Activated CD8-positive, alpha-beta memory T cell treated with anti-CD3 and anti-CD28 coated beads for 4 hours (primary cell): ENCODE measurements around the gene TPM4.
A peak's percentile ranks its signal among the peaks of the same experiment; 100 is the strongest.
"Not testable (repeated sequence)": the region's sequence is repeated elsewhere in the genome, so short reads cannot be mapped to it uniquely, and the experiment has no call there.

Experiments used
- DNase-seq, 2 donors: peaks; one replicate each; pipeline ENCODE4 v3.0.0-alpha.2; 2020; ENCODE audit warnings: low read depth in 2 of 2

The TPM4 gene

DNA sequence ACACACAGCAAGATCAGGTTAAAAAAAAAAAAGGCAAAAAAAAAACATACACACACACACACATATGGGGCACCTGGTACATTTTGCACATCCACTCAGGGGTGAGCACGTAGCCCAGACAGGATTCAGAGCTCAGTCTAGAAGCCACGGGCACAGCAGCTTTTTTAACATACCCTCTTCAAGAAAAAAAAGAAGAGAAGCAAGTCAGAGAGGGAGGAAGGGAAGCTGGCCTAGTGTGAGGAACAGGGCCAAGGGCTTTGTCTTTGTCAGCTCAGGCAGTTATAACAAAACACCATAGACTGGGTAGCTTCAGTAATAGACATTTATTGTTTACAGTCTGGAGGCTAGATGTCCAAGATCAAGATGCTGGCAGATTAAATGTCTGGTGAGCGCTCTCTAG lies 2.3 kb upstream of the TPM4 start:
- DNase-seq: no peak

DNA sequence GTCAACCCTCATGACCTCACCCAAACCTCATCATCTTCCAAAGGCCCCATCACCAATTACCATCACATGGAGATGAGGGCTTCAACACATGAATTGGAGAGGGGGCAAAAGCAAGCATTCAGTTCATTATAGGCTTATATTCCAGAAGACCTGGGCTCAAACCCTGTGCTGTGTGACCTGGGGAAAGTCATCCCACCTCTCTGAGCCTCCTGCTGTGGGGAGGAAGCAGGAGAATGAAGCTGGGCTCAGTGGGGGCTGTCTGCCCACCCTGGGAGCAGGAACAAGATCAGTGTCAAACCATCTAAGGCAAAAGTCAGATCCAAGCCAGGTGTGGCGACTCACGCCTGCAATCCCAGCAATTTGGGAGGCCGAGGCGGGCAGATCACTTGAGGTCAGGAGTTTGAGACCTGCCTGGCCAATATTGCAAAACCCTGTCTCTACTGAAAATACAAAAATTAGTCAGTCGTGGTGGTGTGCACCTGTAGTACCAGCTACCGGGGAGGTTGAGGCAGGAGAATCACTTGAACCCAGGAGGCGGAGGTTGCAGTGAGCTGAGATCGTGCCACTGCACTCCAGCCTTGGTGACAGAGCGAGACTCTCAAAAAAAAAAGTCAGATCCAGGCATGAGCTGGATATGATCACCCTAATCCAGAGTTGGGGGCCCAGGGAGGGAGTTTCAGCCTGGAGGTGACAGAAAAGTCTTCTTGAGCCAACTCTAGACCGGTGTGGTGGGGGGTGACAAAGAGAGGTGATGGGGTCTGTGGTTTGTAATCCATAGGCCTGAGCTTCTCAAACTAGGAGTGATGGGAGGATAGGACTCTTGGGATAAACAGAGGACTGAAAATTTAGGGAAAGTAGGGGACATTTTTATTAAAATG lies 1.6 kb upstream of the TPM4 start:
- DNase-seq: no peak

DNA sequence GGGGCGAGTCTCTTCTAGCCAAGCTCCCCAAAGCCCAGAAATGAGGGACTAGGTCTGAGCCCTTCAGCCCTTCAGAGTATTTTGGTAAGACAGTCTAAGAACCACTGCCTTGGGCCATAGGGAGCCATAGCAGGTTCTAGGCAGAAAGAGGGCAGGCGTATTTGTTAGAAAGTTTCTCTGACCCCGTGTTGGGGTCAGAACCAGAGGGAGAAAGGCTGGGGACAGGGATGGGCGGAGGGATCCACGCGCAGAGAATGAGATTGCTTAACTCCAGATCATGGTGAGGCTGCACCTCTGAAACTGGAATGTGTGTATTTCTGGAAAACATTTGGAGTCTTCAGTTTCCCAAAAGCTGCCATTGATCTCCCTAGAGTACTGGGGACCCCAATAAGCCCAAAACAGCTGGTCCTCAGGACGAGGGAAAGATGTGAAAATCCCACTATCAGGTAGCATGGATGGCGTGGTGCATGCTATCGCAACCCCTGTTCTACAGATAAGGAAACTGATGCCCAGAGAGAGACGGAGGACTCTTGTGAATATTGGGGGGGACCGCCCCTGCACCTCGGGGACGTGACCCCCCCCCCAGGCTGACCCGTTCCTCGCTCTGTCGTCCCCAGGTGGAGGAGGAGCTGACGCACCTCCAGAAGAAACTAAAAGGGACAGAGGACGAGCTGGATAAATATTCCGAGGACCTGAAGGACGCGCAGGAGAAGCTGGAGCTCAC lies 703 bp upstream of the TPM4 start:
- no peak for DNase-seq

DNA sequence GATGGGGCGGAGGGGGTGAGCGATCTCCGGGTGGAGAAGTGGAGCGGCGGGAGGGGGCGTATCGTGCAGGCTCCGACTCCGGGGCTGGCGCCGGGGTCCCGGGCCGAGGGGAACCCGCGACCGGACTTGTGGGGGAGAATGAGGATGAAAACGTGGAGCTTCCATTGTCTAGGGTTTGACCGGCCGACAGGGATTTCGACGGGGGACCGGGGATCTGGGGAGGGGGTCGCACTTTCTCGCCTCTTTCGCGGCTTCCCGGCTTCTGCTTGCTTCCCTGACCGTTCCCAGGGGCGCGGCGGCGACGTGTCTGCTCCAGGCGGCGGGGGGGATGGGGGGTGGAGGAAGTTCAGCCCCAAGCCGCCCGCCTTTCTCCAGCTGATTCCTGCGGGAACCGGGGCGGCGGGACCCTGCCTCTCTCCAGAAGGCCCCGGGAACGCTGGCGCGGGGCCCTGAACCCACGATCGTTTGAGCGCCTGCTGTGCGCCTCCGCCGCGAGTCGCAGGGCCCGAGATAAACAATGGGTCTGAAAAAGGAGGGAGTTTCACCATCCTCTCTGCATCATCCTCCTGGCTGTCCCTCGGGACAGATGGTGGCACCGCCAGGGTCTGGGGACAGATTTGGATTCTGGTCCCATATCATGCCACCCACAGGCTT lies 790 bp downstream of the TPM4 start:
- no peak for DNase-seq

GRCh38 chr19:16077984-16078758 lies 1.9 kb downstream of the TPM4 start:
- no peak for DNase-seq

DNA sequence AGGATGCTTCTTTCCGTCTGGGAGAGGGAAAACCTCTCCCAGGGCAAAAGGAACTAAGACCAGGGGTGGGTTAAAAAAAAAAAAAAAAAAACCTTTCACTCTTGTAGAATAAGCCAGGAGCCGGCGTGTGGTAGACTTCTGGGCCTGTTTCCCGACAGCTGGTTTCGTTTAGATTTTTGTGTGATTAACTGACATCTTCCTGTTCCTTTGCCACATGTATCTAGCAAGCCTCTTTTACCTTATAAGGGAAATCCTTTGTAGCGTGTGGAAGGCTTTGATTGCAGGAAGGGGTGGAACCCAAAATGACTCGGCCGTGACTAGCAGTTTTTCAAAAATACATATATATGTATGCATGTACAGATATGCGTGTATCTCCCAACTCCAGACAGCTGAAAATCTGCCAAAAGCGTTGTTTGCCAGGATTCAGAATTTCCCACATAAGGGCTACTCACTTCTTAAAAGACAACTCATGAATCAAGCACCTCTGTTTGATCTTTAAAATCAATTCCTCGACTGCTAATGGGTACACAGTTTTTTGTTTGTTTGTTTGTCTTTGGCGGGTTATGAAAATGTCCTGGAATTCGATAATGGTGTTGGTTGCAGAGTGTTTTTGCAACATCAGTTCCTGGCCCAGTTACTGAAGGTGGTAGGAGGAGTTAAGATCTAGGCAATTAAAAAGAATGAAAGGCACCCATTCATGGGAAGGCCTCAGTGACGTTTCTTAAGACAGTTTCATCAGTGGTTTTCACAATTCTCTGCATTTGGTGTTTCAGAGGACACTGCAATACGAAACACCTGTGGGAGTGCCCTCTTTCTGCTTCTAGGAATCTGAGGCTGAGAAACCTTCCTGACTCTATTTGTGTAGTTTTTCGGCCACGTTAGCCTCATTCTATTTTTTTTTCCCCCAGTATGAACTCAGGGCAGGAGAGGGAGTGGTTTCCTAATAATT lies 2.7 kb downstream of the TPM4 start:
- DNase-seq: peak; percentile 49 to 62

DNA sequence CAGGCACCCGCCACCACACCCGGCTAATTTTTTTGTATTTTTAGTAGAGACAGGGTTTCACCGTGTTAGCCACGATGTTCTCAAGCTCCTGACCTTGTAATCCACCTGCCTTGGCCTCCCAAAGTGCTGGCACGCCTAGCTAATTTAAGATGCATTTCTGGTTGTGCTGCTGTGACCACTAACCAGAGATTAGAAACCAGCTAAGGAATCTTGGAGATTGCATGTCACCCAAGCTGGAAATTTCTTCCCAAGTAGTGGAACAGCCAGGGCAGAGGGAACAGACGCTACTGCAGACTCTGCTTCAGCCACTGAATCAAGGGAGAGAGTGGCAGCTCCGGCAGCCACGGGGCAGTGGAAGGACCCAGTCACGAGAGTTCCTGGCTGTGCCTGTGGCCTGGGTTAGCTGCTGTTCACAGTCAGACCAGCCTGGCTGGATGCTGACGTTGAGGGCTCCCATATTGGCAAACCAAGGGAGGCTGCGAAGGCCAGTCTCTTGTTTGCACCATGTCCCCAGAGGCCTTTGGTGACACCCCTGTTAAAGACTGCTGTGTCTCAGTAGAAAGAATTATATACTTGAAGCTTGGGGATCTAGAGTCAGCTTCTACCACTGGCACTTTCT lies 7.9 kb downstream of the TPM4 start:
- no peak for DNase-seq

GRCh38 chr19:16085115-16085514 lies 8.8 kb downstream of the TPM4 start:
- DNase-seq: no peak

DNA sequence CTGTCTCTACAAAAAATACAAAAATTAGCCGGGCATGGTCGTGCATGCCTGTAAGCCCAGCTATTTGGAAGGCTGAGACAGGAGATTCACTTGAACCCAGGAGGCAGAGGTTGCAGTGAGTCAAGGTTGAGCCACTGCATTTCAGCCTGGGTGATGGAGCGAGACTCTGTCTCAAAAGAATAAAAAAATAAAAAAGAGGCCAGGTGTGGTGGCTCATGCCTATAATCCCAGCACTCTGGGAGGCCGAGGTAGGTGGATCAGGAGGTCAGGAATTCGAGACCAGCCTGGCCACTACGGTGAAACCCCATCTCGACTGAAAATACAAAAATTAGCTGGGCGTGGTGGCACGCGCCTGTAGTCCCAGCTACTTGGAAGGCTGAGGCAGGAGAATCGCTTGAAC lies 11.1 kb downstream of the TPM4 start:
- DNase-seq: not testable (repeated sequence)

GRCh38 chr19:16087940-16088339 lies 11.6 kb downstream of the TPM4 start:
- DNase-seq: no peak

GRCh38 chr19:16088351-16089009 lies 12.2 kb downstream of the TPM4 start:
- no peak for DNase-seq

DNA sequence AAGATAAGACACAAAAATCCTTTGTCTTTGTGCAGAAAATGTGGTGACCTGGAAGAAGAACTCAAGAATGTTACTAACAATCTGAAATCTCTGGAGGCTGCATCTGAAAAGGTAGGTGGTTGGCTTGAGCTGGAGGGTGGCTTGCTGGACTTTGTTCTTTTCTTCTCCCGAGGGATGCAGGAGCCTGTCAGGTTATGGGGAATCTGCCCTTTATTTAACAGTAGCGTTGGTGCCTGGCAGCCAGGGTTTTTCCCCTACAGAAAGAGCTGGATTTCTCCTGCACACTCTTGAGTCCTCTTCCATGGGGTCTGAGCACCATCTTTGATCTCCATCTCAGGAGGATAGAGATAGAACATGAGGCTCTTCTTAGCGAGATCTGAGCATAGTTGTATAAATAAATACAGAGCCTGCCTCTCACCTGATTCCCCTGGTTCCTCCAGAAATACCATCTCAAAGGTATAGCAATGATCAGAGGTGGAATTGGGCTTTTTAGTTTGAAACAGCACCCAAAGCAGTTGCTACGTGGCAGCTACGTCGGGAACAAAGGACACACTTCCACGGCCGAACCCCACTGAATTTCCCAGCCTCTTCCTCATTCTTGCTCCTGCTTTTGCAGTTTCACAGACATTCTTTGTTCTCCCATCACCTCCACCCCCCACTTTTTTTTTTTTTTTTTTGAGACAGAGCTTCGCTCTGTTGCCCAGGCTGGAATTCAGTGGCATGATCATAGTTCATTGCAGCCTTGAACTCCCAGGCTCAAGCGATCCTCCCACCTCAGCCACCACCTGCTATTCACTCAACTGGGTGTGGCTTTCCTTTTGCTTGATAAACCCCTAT lies 12.9 kb downstream of the TPM4 start:
- no peak for DNase-seq

GRCh38 chr19:16091546-16092475 lies 15.5 kb downstream of the TPM4 start:
- no peak for DNase-seq

GRCh38 chr19:16094360-16095070 lies 18.2 kb downstream of the TPM4 start:
- DNase-seq: no peak

- DNase-seq: no peak
Measured at GRCh38 chr19:16095071-16095571, 18.8 kb downstream of the TPM4 start.

DNA sequence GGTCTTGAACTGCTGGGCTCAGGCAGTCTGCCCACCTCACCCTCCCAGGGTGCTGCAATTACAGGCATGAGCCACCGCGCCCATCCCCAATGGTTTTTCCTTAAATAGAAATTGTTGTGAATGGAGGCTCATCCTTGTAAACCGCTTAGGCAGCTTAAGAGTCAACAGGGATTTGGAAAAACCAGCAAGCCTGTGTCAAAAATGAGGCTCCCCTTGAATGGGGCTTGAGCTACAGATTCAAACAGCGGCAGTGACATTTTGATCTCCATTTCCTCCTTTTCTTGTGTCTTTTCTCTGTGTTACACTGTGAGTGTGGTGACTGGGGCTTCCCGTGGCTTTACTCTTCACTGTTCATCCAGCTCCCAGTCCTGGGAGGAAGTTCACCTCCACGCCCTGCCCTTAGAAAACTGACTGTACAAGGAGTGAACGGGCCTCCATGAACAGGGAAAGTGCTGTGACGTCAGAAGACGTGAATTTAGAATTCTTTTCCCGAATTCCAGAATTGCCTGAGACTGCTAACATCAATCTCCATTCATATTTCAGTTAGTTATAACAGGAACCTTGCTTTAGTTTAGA lies 20.1 kb downstream of the TPM4 start:
- no peak for DNase-seq

- no peak for DNase-seq
Measured at GRCh38 chr19:16098416-16098768, 22.1 kb downstream of the TPM4 start.
